SU-DHL-6 (cell line): ENCODE results near the gene MAB21L4.

Experiments used
- EZH2phosphoT487 ChIP-seq: fragments of 200-600 bp; sonication (generic), shearing (Covaris generic); conservative IDR thresholded peaks from 2 replicates; pipeline ENCODE4 v1.6.1; 2018; ENCODE audit warnings: mild to moderate bottlenecking, antibody characterized with exemption, low read length, moderate library complexity, mixed read lengths
- TF ChIP-seq, protein P1 (sequence below): fragments of 200-600 bp; sonication (generic); IDR thresholded peaks from one replicate; pipeline ENCODE4 v1.5.1; 2017; ENCODE audit warnings: antibody characterized with exemption, mild to moderate bottlenecking, low read length, moderate library complexity; ENCODE audit not compliant: insufficient read depth, poor library complexity, severe bottlenecking

DNA sequence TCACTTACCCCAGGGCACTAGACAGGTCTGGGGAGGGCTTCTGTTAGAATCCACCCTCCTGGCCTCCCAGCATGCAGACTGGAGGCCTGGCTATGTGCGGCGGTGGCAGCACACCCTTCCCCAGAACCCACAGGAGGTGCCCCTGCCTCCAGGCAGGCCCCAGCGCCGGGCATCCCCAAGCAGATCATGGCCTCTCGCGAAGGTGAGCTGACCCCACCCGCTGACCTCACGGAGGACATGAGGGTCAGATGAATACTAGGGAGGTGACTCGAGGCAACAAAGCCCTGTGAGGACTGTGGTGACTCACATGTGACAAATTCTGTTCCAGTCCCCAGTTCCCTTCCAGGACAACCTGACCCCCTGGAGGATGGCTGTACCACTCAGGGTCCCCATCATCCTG, 1.9 kb downstream of the MAB21L4 start:
- TF ChIP-seq, protein P1, sequence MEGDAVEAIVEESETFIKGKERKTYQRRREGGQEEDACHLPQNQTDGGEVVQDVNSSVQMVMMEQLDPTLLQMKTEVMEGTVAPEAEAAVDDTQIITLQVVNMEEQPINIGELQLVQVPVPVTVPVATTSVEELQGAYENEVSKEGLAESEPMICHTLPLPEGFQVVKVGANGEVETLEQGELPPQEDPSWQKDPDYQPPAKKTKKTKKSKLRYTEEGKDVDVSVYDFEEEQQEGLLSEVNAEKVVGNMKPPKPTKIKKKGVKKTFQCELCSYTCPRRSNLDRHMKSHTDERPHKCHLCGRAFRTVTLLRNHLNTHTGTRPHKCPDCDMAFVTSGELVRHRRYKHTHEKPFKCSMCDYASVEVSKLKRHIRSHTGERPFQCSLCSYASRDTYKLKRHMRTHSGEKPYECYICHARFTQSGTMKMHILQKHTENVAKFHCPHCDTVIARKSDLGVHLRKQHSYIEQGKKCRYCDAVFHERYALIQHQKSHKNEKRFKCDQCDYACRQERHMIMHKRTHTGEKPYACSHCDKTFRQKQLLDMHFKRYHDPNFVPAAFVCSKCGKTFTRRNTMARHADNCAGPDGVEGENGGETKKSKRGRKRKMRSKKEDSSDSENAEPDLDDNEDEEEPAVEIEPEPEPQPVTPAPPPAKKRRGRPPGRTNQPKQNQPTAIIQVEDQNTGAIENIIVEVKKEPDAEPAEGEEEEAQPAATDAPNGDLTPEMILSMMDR: no peak
- no peak for TF ChIP-seq EZH2phosphoT487
